HepG2 (cell line): Measurements from ENCODE around the gene CYP2U1. TPM values are rescaled to one million over a fixed set of nuclear protein-coding genes. Genes with fewer than 3 reads are reported as not detected.

Experiments
- ATAC-seq: fragments of 200-7000 bp; cut with Tn5 transposase; 3 replicates; pipeline ENCODE4 v1.9.1; 2020; ENCODE audit warnings: mild to moderate bottlenecking, moderate library complexity
- BruUV-seq: library from RNA; stranded (reverse); fragments of 400-500 nt; replicated peaks from 2 replicates; lab custom pipeline; 2021; lab: Mats Ljungman, UMichigan
- CTCF ChIA-PET: fragments of 300-600 bp; formaldehyde crosslinking; extraction: SDS; loops from one replicate; lab custom pipeline; 2021; ENCODE audit warnings: low total read pairs, inconsistent platforms, low intra/inter-chr PET ratio; lab: Yijun Ruan, JAX
- POLR2A ChIA-PET: fragments of 350-600 bp; sonication (Branson Sonifier 250); formaldehyde crosslinking; loops from one replicate; lab custom pipeline; 2020; ENCODE audit warnings: antibody characterized with exemption, inconsistent platforms; lab: Yijun Ruan, JAX
- DNase-seq: peaks from one replicate; pipeline ENCODE4 v3.0.0-alpha.2; 2015; ENCODE audit warnings: low spot score
- FAIRE-seq: peaks from 3 replicates; lab custom pipeline; 2011; peaks lifted over from hg19 to GRCh38; lab: Jason Lieb, UNC
- H2AFZ ChIP-seq: one replicate; pipeline ENCODE4 v1.6.1; 2011; ENCODE audit warnings: low read length, inconsistent platforms
- H3K27ac ChIP-seq: fragments of 300-600 bp; 3 replicates; pipeline ENCODE4 v1.8.0; 2011; ENCODE audit warnings: mixed run types, mild to moderate bottlenecking, mixed read lengths, low read length, inconsistent platforms; ENCODE audit not compliant: insufficient read depth; ENCODE audit errors: extremely low read length
- H3K27me3 ChIP-seq, 2 experiments: fragments of 200-600 bp in 1 of 2; 2 replicates in 1 of 2; 3 replicates in 1 of 2; pipeline versions ENCODE4 v1.6.0 to v1.8.0; 2011; ENCODE audit warnings: low read length in 2 of 2, mild to moderate bottlenecking in 2 of 2, moderate library complexity in 2 of 2, inconsistent platforms in 1 of 2; ENCODE audit not compliant: insufficient read depth in 2 of 2, control insufficient read depth in 1 of 2
- H3K36me3 ChIP-seq, 2 experiments: fragments of 200-600 bp in 1 of 2; replicated peaks in 1 of 2; 2 replicates in 1 of 2; 3 replicates in 1 of 2; pipeline versions ENCODE4 v1.5.1 to v1.8.0; 2011; ENCODE audit warnings: low read length in 2 of 2, inconsistent platforms in 1 of 2; ENCODE audit not compliant: insufficient read depth in 2 of 2, control insufficient read depth in 1 of 2
- H3K4me1 ChIP-seq: 2 replicates; pipeline ENCODE4 v1.5.1; 2012; ENCODE audit warnings: low read length, inconsistent platforms; ENCODE audit not compliant: insufficient read depth
- H3K4me2 ChIP-seq: 2 replicates; pipeline ENCODE4 v1.6.0; 2011; ENCODE audit warnings: low read depth, low read length, inconsistent platforms
- H3K4me3 ChIP-seq, 3 experiments: fragments of 200-600 bp in 1 of 3; sonication (generic), shearing (Covaris generic) in 1 of 3; replicated peaks in 1 of 3; 2 replicates each; pipeline ENCODE4 v1.5.1; 2011 to 2016; ENCODE audit warnings: low read length in 3 of 3, inconsistent platforms in 2 of 3, low read depth in 2 of 3, mild to moderate bottlenecking in 2 of 3, control low read depth in 1 of 3, mixed read lengths in 1 of 3; ENCODE audit not compliant: insufficient read depth in 1 of 3
- H3K79me2 ChIP-seq: one replicate; pipeline ENCODE4 v1.6.1; 2011; ENCODE audit warnings: low read length, inconsistent platforms; ENCODE audit not compliant: insufficient read depth
- H3K9ac ChIP-seq: 2 replicates; pipeline ENCODE4 v1.6.0; 2011; ENCODE audit warnings: mild to moderate bottlenecking, low read depth, low read length, inconsistent platforms; ENCODE audit not compliant: insufficient read depth
- H3K9me3 ChIP-seq: 2 replicates; pipeline ENCODE4 v1.5.1; 2012; ENCODE audit warnings: mild to moderate bottlenecking, low read length
- H4K20me1 ChIP-seq: 2 replicates; pipeline ENCODE4 v1.6.0; 2011; ENCODE audit warnings: inconsistent platforms, mild to moderate bottlenecking, low read length, moderate library complexity; ENCODE audit not compliant: insufficient read depth
- FIP1L1 ChIP-seq: fragments of 200-400 bp; formaldehyde crosslinking; IDR thresholded peaks from 2 replicates; pipeline ENCODE4 v1.6.1; 2018; ENCODE audit warnings: low read depth, mild to moderate bottlenecking, low read length, moderate library complexity, borderline replicate concordance; ENCODE audit not compliant: insufficient read depth
- HMGA1 ChIP-seq: sonication (generic); formaldehyde crosslinking; conservative IDR thresholded peaks from 2 replicates; pipeline ENCODE4 v1.4.0; 2020; ENCODE audit warnings: missing genetic modification reagents
- HNRNPH1 ChIP-seq: fragments of 200-400 bp; formaldehyde crosslinking; optimal IDR thresholded peaks from 2 replicates; pipeline ENCODE3; 2017; ENCODE audit warnings: mild to moderate bottlenecking, low read depth, low read length
- MBD4 ChIP-seq: IDR thresholded peaks from 2 replicates; pipeline ENCODE4 v1.6.1; 2012; ENCODE audit warnings: low read length, inconsistent platforms, borderline replicate concordance
- RELA ChIP-seq: sonication (generic); formaldehyde crosslinking; IDR thresholded peaks from 2 replicates; pipeline ENCODE4 v1.4.0; 2020; ENCODE audit warnings: missing genetic modification reagents
- RERE ChIP-seq: IDR thresholded peaks from 2 replicates; pipeline ENCODE4 v1.6.1; 2016; ENCODE audit warnings: low read depth, missing genetic modification reagents, missing compliant biosample characterization
- RNF219 ChIP-seq: sonication (generic); formaldehyde crosslinking; IDR thresholded peaks from 2 replicates; pipeline ENCODE4 v1.5.0; 2020; ENCODE audit warnings: mild to moderate bottlenecking, missing genetic modification reagents
- SNAPC2 ChIP-seq: sonication (generic); formaldehyde crosslinking; IDR thresholded peaks from 2 replicates; pipeline ENCODE4 v1.8.1; 2022; ENCODE audit warnings: mild to moderate bottlenecking, missing genetic modification reagents
- ZFYVE20 ChIP-seq: sonication (generic); formaldehyde crosslinking; IDR thresholded peaks from 2 replicates; pipeline ENCODE4 v1.8.0; 2023; ENCODE audit warnings: low read depth, mild to moderate bottlenecking, moderate library complexity, missing genetic modification reagents, borderline replicate concordance
- ZMAT5 ChIP-seq: sonication (generic); formaldehyde crosslinking; IDR thresholded peaks from 2 replicates; pipeline ENCODE4 v1.5.0; 2020; ENCODE audit warnings: mild to moderate bottlenecking, low read depth, missing genetic modification reagents, borderline replicate concordance
- ZNF207 ChIP-seq: fragments of 450-650 bp; IDR thresholded peaks from 2 replicates; pipeline ENCODE4 v1.6.1; 2016; ENCODE audit warnings: antibody characterized with exemption, borderline replicate concordance
- ZNF720 ChIP-seq: sonication (generic); formaldehyde crosslinking; IDR thresholded peaks from 2 replicates; pipeline ENCODE4 v1.4.0; 2020; ENCODE audit warnings: missing genetic modification reagents
- in situ Hi-C: cut with HindIII; loops from 2 replicates; pipeline ENCODE4 v1.10.0; 2017; ENCODE audit warnings: low pct_unique_long_range_greater_than_20kb; ENCODE audit not compliant: extremely low pct_ligation_motif_present
- intact Hi-C: fragments of 100-400 bp; cut with micrococcal nuclease; formaldehyde crosslinking; loops from one replicate; pipeline ENCODE4 v1.10.0; 2022; ENCODE audit not compliant: unreplicated experiment
- polyA plus RNA-seq, 8 experiments: library from polyadenylated mRNA; depleted of rRNA in 3 of 8; stranded (reverse) in 7 of 8; unstranded in 1 of 8; fragments of >200 nt; fragmentation: Illumina TruSeq in 4 of 8; extraction: Trizol in 4 of 8; gene quantifications; 2 replicates each; pipeline versions ENCODE4 v1.2.1 to v1.2.3, GENCODE V29; 2011 to 2016; ENCODE audit warnings: low read depth in 4 of 8, missing spikeins in 1 of 8, mixed read lengths in 1 of 8; ENCODE audit not compliant: insufficient read depth in 1 of 8
- total RNA-seq, 5 experiments: library from RNA; depleted of rRNA; stranded (reverse); fragments of >200 nt; fragmentation: Illumina TruSeq; extraction: Trizol; gene quantifications; 2 replicates each; pipeline ENCODE4 v1.2.3, GENCODE V29; 2016; ENCODE audit warnings: low read depth in 1 of 5

The CYP2U1 gene
- total and polyA plus RNA-seq, 2 of the 13 experiments (the other 11 are each of a cell fraction or from before 2014, with no cell fraction given), result 1.4 to 3.4 TPM

GRCh38 chr4:107970063-107970798 lies 38.9 kb downstream of the CYP2U1 start (continued):
- TF ChIP-seq ZMAT5 (CRISPR knock-in tag), result no peak
- no peak for TF ChIP-seq SNAPC2 (CRISPR knock-in tag)
- TF ChIP-seq RNF219, result no peak
- no peak for TF ChIP-seq RELA
- TF ChIP-seq FIP1L1, result no peak
- no peak for TF ChIP-seq ZNF207
- no peak for TF ChIP-seq ZNF720
- TF ChIP-seq HNRNPH1, result no peak

- Histone ChIP-seq H3K4me2 (no peak overlapping the region), H3K9me3 (peaks cover 5% of the 10 kb centered on the region; the same call in 1 of the 2 replicates), H3K36me3 (no peaks in the 10 kb centered on the region), H3K4me3 (no peak overlapping the region), H4K20me1 (no peaks in the 10 kb centered on the region), H3K79me2 (no peaks in the 10 kb centered on the region), H3K4me1 (no peaks in the 10 kb centered on the region), H2AFZ (no peak overlapping the region), H3K27ac (no peak overlapping the region), H3K9ac (no peak overlapping the region), H3K27me3 (no peaks in the 10 kb centered on the region)
- in situ Hi-C loops, result no loop called here
- ATAC-seq (no peak), FAIRE-seq (no peak), DNase-seq (no peak)
- POLR2A ChIA-PET, result no interaction called here
- intact Hi-C loops, result no loop called here
- CTCF ChIA-PET, result no interaction called here
- TF ChIP-seq MBD4 (no peak), HMGA1 (CRISPR knock-in tag) (no peak), ZFYVE20 (CRISPR knock-in tag) (no peak), RERE (no peak)
- BruUV-seq, result no TSS peak
Measured at GRCh38 chr4:107972605-107973004, 41.3 kb downstream of the CYP2U1 start.
